Mucosa of descending colon (tissue), 3 donors: Measurements from ENCODE around the gene SNTG2. TPM values are rescaled to one million over a fixed set of nuclear protein-coding genes. Genes with fewer than 3 reads are reported as not detected.
"Not testable (repeated sequence)": the region's sequence is repeated elsewhere in the genome, so short reads cannot be mapped to it uniquely, and the experiment has no call there.

ENCODE experiments used
- ATAC-seq: fragments of 200-7000 bp; cut with Tn5 transposase; one replicate; pipeline ENCODE4 v1.9.1; 2020; ENCODE audit warnings: mild to moderate bottlenecking, moderate library complexity
- DNase-seq, 3 donors: peaks; one replicate each; pipeline ENCODE4 v3.0.0-alpha.2; 2020
- H3K36me3 ChIP-seq: fragments of 200-600 bp; one replicate; pipeline ENCODE4 v1.8.0; 2021; ENCODE audit warnings: low read depth, mild to moderate bottlenecking
- H3K4me1 ChIP-seq: fragments of 200-600 bp; one replicate; pipeline ENCODE4 v1.8.0; 2021; ENCODE audit warnings: low read depth, mild to moderate bottlenecking
- H3K4me3 ChIP-seq: fragments of 200-600 bp; one replicate; pipeline ENCODE4 v1.8.0; 2021; ENCODE audit warnings: mild to moderate bottlenecking
- H3K9me3 ChIP-seq: fragments of 200-600 bp; one replicate; pipeline ENCODE4 v1.8.0; 2021; ENCODE audit warnings: mild to moderate bottlenecking
- intact Hi-C, 2 donors: fragments of 100-400 bp; cut with DNase I in 1 of 2; cut with micrococcal nuclease in 1 of 2; formaldehyde crosslinking; loops; one replicate each; pipeline versions ENCODE4 v1.11.0 to v1.11.1; 2022; cut with DNase I, micrococcal nuclease
- total RNA-seq, 3 donors: library from RNA; stranded (reverse); fragmentation: NEBNext Ultra II Directional in 2 of 3; extraction: Animal tissue kit (Norgen Biotek cat#: 25700) in 2 of 3; gene quantifications; one replicate each; pipeline versions ENCODE4 v1.2.1 to v1.2.4, GENCODE V29; 2021 to 2023
- TF ChIP-seq, protein P1 (sequence below): fragments of 200-600 bp; IDR thresholded peaks from one replicate; pipeline ENCODE4 v1.8.0; 2022; ENCODE audit warnings: antibody characterized with exemption, mild to moderate bottlenecking
- donor health status: DM: no; HTN: no; CAD: no; lungs with moderate emphysema.
- donor health status: DM: no; HTN: no; CAD: no.
- donor health status: DM: no; HTN: yes; CAD: no.

SNTG2 gene
- total RNA-seq, 3 donors from 2014 or later: 0.38 to 3.0 (median 2.8) TPM

- H3K9me3 ChIP-seq: no peaks in the 10 kb centered on the region
- intact Hi-C loops: no loop called here
- DNase-seq (no peak), ATAC-seq (no peak)
- TF ChIP-seq, protein P1, sequence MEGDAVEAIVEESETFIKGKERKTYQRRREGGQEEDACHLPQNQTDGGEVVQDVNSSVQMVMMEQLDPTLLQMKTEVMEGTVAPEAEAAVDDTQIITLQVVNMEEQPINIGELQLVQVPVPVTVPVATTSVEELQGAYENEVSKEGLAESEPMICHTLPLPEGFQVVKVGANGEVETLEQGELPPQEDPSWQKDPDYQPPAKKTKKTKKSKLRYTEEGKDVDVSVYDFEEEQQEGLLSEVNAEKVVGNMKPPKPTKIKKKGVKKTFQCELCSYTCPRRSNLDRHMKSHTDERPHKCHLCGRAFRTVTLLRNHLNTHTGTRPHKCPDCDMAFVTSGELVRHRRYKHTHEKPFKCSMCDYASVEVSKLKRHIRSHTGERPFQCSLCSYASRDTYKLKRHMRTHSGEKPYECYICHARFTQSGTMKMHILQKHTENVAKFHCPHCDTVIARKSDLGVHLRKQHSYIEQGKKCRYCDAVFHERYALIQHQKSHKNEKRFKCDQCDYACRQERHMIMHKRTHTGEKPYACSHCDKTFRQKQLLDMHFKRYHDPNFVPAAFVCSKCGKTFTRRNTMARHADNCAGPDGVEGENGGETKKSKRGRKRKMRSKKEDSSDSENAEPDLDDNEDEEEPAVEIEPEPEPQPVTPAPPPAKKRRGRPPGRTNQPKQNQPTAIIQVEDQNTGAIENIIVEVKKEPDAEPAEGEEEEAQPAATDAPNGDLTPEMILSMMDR: no peak
- H3K4me3 ChIP-seq: no peak overlapping the region
- no peaks in the 10 kb centered on the region for H3K36me3 ChIP-seq
- no peaks in the 10 kb centered on the region for H3K4me1 ChIP-seq
Measured at GRCh38 chr2:1088940-1089339, 138.3 kb downstream of the SNTG2 start.

DNA sequence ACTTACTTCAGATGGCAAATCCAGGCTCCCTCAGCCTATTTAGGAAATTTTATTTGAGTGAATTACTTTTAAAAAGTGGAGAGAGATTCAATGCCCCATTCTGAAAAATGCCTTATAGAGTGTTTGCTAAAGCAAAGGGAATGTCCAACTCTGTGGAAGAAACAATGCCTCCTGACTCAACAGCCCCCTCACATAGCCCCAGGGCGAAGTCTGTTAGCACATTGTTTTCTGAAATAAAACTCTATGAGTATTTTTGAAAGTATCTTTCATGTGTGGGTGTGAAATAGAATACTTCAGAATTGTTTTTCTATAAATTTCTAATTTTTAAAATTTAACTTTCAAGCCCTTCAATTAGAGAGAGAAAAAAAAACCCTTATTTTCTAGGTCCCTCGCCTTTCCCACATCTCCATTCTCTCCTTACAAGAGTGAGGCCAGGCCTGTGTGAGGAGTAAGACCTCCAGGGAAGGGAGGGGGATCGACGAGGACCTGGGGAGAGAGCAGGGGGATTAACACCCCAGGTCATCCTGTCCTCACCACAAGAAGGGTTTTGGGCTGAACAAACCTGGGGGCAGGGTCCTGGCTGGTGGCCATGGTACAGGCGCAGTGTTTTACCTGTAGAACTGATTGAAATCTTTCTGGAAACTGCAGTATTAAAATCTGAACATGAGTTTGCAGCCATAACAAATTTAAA, 141.4 kb downstream of the SNTG2 start:
- Histone ChIP-seq H3K9me3 (no peaks in the 10 kb centered on the region), H3K4me3 (no peak overlapping the region), H3K4me1 (no peaks in the 10 kb centered on the region), H3K36me3 (no peaks in the 10 kb centered on the region)
- DNase-seq (no peak), ATAC-seq (no peak)
- TF ChIP-seq, protein P1: no peak
- intact Hi-C loops: no loop called here

GRCh38 chr2:1093668-1094067, 143.0 kb downstream of the SNTG2 start:
- DNase-seq, H3K4me1 ChIP-seq, H3K36me3 ChIP-seq, H3K9me3 ChIP-seq, intact Hi-C loops, H3K4me3 ChIP-seq: not testable (repeated sequence)
- peak; percentile 62 for ATAC-seq

DNA sequence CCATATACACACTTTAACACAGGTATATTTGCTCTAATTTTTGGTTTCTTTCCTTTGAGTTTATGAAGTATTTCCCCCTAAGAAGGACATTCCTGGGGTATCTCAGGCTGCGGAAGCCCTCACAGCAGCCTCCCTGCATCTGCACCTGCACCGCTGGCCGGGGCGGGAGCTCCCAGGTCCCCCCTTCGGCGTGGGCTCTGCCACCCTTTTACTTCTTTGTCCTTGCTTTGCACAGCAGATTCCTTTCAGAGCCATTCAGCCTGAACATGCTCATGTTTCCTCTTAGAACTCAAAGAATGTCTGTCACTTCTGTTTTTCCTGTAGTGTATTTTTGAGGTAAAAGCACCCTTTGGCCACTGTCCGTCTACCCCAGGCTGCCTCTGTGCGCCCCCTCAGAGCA, 146.5 kb downstream of the SNTG2 start:
- Histone ChIP-seq H3K9me3 (no peaks in the 10 kb centered on the region), H3K36me3 (no peaks in the 10 kb centered on the region), H3K4me3 (no peak overlapping the region), H3K4me1 (no peaks in the 10 kb centered on the region)
- ATAC-seq (no peak), DNase-seq (no peak)
- intact Hi-C loops: no loop called here
- TF ChIP-seq, protein P1: no peak

- Histone ChIP-seq H3K9me3 (no peaks in the 10 kb centered on the region), H3K36me3 (no peaks in the 10 kb centered on the region), H3K4me3 (no peak overlapping the region), H3K4me1 (no peaks in the 10 kb centered on the region)
- DNase-seq (no peak), ATAC-seq (no peak)
- intact Hi-C loops: no loop called here
- TF ChIP-seq, protein P1: no peak
Measured at GRCh38 chr2:1099418-1099817, 148.8 kb downstream of the SNTG2 start.

DNA sequence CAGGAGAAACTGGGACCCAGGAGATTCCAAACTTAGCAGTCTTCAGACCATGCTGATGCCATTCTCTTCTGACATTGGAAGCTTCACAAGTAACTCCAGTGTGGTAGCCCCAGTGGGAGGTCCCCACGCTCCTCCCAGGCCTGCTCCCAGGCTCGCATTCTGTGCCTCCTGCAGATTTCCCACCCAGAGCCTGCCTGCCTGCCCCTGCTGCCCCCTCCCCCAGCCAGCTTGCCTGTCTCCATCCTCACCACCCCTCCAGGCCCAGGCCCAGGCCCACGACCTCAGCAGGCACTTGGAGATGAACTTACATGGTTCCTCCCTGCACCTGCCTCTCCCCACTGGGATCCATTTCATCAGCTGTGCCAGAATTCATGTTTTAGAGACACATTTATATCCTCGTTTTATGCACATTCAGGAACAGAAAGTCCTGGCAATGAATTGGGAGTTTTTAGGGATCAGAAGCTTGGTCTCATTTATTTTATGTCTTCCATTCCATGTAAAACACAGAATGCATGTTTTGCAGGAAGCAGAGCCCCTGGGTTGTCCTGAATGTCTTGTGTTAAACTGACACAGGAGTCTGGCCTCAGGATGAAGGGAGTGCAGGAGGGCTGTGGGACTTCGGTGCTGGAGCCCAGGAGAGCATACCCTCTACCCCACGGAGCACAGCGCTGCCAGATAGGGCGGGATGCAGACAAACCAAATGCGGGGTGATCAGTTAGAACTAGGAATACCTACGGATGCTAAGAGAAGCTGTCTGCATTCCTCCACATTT, 150.5 kb downstream of the SNTG2 start:
- intact Hi-C loops: no loop called here
- H3K36me3 ChIP-seq: no peaks in the 10 kb centered on the region
- no peaks in the 10 kb centered on the region for H3K9me3 ChIP-seq
- no peak overlapping the region for H3K4me3 ChIP-seq
- no peak for ATAC-seq
- TF ChIP-seq, protein P1: no peak
- DNase-seq: no peak
- no peaks in the 10 kb centered on the region for H3K4me1 ChIP-seq
